Keratinocyte (primary cell): Measurements from ENCODE around the gene SLC22A1.

Source experiments
- CTCF ChIP-seq, 3 experiments: IDR thresholded peaks in 1 of 3; conservative IDR thresholded peaks in 1 of 3; optimal IDR thresholded peaks in 1 of 3; 2 replicates in 2 of 3; 3 replicates in 1 of 3; pipeline versions ENCODE3 to v1.5.1; 2011; ENCODE audit warnings: low read length in 3 of 3, mild to moderate bottlenecking in 3 of 3, moderate library complexity in 2 of 3, control low read depth in 1 of 3, inconsistent platforms in 1 of 3; ENCODE audit not compliant: insufficient read depth in 2 of 3; ENCODE audit errors: extremely low read depth in 1 of 3
- EZH2 ChIP-seq: IDR thresholded peaks from one replicate; pipeline ENCODE4 v1.6.1; 2012; ENCODE audit warnings: inconsistent platforms, mild to moderate bottlenecking, low read length, moderate library complexity

- no peak for TF ChIP-seq CTCF (optimal IDR thresholded peaks at IDR 0.05 in 1 of 3, IDR thresholded peaks at IDR 0.05 in 1 of 3, conservative IDR thresholded peaks at IDR 0.05 in 1 of 3; ENCODE audit: extremely low read depth in 1 of 3, insufficient read depth in 2 of 3, low read length in 3 of 3)
- TF ChIP-seq EZH2: no peak
These were observed 10.7 kb downstream of the SLC22A1 start for GRCh38 chr6:160132297-160132637.
